GM18499 (cell line): ENCODE data around the gene HTR2C.
"Not testable (repeated sequence)": the region's sequence is repeated elsewhere in the genome, so short reads cannot be mapped to it uniquely, and the experiment has no call there.

Experiments used
- ATAC-seq: cut with Tn5 transposase; IDR thresholded peaks from one replicate; pipeline ENCODE4 v1.9.1; 2021; ENCODE audit warnings: moderate number of reproducible peaks; ENCODE audit not compliant: insufficient read depth, unreplicated experiment

The HTR2C gene

DNA sequence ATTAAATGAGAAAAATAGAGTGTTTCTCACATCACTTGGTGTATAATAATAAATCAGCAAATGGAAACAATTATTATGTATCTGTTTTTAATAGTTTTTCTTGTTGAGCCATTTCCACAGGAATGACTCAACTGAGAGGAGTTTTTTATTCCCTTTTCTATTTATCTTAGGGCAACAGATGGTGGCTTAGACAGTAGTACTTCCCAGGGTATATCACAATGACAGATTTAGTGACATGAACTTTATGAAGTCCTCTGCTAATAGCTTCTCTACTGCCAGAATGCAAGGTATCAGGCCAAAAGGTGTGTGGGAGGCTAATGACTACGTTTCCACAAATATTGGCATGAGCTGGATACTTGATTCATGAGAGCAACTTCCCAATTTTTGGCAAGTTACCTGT lies 126.7 kb downstream of the HTR2C start:
- no peak for ATAC-seq

GRCh38 chrX:114712466-114712865 lies 128.6 kb downstream of the HTR2C start:
- no peak for ATAC-seq

DNA sequence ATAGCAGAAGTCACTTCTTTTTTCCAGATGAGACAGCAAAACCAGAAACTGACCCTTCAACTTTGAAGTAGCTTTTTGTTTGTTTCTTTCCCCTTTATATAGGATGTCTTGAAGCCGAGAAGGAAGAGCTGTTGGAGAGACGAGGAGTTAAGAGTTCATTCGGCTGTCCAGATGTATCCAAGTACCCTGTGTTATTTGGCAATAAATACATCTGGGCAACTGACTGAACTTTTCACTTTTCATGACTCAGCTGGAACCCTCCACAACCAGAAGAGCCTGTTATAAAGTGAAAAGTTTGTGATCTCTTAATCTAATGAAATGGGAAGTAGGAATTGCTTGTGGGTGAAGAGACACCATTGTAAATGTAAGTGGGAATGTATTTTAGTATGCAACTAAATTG lies 131.2 kb downstream of the HTR2C start:
- ATAC-seq = no peak

DNA sequence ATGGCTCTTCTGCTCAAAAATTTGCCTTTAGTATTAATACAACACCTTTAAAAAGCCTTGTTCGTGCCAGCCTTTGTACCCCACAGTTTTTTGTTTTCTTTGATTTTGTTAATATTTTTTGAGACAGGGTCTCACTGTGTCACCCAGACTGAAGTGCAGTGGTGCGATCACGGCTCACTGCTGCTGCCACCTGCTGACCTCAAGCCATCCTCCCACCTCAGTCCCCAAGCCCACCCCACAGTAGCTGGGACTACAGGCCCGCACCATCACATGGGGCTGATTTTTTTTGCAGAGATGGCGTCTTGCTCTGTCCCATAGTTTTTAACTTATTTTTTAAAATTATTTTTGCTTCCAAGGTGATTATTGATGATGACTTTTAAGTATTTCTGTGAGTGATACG lies 134.0 kb downstream of the HTR2C start:
- no peak for ATAC-seq

GRCh38 chrX:114766541-114766940 lies 182.7 kb downstream of the HTR2C start:
- no peak for ATAC-seq

- no peak for ATAC-seq
Measured at GRCh38 chrX:114774691-114775090, 190.8 kb downstream of the HTR2C start.

- no peak for ATAC-seq
Measured at GRCh38 chrX:114782925-114783324, 199.0 kb downstream of the HTR2C start.

DNA sequence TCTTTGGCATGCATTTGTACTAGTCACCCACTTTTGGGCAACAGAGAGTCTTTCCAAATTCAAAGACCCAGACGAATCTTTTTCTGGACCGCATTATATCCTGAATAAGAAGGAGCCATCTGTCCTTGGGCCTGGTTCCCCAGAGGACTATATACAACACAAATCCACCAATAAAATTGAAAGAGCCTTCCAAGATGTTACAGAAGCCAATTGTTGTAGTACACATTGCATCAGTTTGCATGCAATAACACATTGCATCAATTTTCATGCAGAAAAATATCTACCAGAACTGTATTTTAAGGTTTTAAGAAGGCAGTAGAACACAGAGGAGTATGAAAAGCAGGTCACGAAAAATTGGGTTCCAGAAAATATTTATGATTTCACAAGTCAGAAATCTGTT lies 203.2 kb downstream of the HTR2C start:
- ATAC-seq = no peak

- ATAC-seq = no peak
Measured at GRCh38 chrX:114797494-114797893, 213.6 kb downstream of the HTR2C start.

- no peak for ATAC-seq
Measured at GRCh38 chrX:114798907-114799306, 215.0 kb downstream of the HTR2C start.

DNA sequence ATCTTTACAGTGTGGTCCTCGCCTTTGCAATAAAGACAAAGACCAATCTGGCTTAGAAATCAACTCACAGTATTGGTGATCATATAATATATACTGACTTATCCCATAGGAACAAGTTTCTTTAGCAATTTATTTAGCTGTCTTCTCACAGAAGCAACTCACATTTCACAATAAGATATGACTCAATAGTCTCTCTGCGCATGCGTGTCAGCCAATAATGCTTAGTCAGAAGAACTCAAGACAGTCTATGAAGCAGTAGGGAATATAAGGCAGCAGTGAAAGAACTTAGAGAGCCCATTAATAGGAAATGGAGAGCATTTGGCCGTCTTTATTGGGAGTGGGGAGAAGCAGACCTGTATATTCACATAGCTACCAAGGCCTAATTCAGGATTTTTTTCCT lies 216.8 kb downstream of the HTR2C start:
- no peak for ATAC-seq

DNA sequence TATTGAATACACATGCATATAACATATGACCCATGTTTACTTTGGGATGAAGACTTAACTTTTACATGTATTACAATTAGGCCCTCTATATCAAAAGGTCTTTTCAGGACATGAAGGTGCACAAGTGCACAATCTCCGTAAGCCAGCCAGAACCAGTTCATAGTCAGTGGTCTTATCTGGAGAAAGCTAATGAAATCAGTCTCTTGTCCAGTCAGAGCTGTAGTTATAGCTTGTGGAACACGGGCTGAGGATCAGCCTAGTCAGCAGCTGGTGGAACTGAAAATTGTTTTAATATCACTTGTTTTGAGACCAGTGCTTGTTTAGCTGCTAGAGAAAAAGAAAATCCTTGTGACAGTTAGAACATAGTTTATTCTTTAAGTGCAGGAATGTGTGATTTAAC lies 235.6 kb downstream of the HTR2C start:
- ATAC-seq = no peak

DNA sequence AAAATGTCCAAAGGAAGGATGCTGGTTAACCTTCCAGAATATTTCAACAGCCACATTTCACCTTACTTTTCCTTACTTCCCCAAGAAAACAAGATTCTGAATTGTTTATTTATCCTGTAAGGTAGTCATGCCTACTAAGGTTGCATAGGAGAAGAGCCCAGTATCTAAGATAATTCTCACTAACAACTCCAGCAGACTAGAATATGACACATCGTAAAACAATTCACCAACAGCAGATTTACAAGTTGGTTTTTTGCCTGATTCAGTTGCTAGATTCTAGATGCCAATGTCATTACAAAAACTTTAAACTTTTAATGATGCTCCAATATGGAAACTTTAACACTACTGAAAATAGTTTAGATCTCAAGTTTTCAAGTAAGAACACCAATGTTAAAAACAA lies 257.2 kb downstream of the HTR2C start:
- no peak for ATAC-seq

DNA sequence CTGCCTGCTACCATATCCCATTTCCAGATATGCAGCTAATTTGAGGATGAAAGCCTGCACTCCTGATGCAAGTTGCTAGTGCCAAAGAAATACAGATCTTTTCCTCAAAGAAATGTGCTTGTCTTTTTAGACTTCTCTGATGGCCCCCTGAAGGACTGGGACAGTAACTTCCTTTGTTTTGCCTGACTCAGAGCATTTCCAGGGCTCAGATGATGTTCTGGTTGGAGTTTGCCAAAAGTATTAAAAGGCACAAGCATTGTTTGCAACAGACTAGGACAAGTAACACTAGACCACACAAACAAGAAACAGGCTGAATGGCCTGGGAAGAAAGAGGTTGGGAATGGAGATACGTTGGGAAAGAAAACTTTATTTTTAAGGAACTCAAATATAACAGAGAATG lies 258.3 kb downstream of the HTR2C start:
- ATAC-seq = no peak

DNA sequence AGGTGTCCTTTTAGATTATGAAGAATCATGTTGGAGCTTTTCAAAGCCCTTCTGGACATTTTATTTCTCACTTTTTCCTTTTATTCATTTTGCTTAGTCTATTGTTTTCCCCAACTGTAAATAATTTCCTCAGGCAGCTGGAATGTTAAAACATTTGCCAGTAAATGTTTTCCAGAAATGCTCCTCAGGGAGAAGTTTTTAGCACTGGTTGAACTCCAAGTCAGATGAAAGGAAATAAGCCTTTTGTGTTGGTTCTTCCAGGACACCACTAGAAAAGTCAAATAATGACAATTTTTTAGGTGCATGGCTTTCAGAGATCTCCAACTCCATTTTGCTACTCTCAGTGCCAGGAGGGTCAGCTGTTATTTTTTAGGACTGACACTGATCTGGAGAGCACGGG lies 305.6 kb downstream of the HTR2C start:
- no peak for ATAC-seq

DNA sequence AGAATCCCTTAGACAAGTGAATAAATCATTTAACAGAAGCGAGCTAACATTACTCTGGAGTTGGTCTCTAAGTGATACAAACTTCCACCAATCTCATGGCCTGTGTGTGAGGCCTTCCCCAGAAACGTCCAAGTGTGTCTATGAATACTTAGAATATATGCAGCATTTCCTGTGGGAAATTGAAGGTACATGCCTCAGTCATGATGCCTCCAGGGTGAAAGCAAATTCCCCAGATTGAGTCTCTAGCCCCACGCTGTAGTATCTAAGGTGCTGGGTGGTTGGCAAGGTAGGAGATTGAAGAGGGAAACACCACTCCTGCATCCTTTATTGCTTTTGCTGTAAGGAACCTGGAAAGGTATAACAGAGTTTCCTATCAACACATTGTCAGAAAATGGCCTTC lies 319.7 kb downstream of the HTR2C start:
- no peak for ATAC-seq

- ATAC-seq = no peak
Measured at GRCh38 chrX:114905251-114905650, 321.4 kb downstream of the HTR2C start.

DNA sequence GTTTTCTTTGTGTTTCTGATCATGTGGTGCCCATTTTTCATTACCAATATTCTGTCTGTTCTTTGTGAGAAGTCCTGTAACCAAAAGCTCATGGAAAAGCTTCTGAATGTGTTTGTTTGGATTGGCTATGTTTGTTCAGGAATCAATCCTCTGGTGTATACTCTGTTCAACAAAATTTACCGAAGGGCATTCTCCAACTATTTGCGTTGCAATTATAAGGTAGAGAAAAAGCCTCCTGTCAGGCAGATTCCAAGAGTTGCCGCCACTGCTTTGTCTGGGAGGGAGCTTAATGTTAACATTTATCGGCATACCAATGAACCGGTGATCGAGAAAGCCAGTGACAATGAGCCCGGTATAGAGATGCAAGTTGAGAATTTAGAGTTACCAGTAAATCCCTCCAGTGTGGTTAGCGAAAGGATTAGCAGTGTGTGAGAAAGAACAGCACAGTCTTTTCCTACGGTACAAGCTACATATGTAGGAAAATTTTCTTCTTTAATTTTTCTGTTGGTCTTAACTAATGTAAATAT lies 323.2 kb downstream of the HTR2C start:
- ATAC-seq = no peak

DNA sequence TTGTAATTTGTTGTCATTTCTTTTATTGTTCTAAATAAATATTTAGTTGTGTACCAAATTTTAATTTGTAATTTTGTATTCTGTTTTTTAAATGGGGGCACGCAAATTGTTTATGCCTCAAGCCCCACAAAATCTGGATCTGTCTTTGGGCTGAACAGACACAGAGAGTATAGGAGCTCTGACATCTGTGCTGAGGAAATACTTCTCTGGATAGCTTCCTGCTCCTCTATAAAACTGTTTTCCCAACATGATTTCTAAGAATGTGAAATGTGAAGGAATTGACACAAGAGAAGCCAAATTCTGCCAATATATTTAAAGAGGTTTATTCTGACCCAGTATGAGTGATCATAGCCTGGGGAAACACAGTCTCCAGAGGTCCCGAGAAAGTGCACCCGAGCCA lies 340.5 kb downstream of the HTR2C start:
- no peak for ATAC-seq

GRCh38 chrX:114924856-114925255 lies 341.0 kb downstream of the HTR2C start:
- no peak for ATAC-seq

GRCh38 chrX:114930227-114930626 lies 346.3 kb downstream of the HTR2C start:
- no peak for ATAC-seq

DNA sequence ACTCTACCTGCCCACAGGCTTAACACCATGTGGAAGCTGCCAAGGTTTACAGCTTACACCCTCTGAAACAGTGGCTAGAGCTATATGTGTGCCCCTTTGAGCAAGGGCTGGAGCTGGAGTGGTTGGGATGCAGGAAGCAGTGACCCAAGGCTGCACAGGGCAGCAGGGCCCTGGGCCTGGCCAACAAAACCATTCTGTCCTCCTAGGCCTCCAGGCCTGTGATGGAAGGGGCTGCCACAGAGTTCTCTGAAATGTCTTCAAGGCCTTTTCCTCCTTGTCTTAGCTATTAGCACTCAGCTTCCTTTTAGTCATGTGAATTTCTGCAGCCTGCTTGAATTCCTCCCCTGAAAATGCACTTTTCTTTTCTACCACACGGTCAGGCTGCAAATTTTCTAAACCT lies 348.7 kb downstream of the HTR2C start:
- ATAC-seq = no peak

DNA sequence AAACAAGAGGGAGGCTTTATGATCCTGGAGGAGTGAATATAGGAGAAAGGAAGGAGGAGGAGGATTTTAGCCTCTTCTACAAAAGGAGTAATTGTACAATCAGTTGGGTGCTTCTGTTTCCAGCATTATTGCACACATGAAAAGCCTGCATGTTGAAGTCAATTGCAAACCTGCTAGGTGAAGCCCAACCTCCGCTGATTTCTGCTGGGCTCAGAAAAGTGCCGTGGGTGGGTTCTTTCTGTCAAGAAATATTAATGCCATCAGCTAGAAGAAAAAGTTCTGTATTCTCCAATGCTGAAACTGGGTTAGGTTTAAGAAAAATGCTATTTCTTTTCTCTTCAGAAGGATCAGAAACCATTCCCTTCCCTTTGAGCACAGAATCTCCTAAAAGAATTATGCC lies 349.4 kb downstream of the HTR2C start:
- ATAC-seq = not testable (repeated sequence)
